ENCODE data around the gene ALPK3.

DNA sequence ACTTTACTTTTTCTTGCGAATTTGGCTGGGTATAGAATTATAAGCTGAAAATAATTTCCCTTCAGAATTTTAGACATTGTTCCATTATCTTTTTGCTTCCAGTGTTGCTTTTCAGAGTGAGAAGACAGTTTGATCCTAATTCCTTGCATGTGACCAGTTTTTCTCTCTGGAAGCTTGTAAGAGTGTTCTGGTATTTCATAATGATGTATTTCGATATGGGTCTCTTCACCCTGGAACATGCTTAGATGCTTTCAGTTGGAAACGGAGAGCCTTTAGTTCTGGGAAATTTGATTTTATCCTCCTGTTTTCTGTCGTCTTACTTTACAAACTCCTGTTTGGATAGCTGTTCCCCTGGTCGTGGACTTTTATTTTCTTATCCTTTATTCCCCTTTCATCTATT lies 13.9 kb downstream of the ALPK3 start:
- TF ChIP-seq CTCF (IDR thresholded peaks at IDR 0.05) (no peak), POLR2A (IDR thresholded peaks at IDR 0.05) (no peak)
